Measurements from ENCODE around the gene LHX5.

Gene LHX5

DNA sequence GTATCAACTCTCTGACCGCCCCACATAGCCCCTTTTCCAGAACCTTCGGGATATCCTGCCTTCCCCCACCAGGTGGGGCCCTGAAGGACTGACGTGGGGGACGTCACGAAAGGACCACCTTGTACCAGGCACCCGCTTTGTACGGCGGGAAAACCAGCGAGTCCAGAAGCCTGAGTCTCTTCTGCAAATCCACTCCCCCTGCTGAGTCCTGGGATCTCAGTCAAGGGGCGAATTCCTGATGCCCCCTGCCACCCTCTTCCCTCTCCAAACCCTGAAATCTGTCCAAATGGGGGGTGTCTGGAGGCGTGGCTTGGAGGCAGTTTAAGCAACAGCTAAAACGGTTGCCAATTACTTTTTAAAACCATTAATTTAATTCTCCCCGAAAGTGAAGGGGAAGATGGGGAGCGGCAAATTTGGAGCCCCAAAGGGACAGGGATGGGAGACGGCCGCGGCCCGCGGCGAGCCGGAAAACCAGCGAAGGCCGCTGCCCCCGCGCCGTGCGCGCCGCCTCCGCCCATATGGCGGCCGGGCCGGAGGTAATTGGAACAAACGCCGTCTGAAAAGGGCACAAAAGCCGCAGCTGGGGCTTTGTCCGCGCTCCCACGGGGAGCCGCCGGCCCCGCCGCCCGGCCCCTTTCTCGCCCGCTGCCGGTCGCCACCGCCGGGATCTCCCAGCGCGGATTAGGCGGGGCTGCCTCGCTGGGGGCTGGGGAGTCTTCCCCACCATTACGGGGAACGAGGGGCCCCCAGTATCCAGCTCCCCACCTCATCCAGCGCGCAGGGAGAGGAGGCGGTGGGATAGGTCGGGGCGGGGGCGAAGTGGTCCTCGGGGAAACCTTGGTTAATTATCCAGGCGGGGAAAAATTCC lies 6.6 kb downstream of the LHX5 start:
- FAIRE-seq, result no peak

DNA sequence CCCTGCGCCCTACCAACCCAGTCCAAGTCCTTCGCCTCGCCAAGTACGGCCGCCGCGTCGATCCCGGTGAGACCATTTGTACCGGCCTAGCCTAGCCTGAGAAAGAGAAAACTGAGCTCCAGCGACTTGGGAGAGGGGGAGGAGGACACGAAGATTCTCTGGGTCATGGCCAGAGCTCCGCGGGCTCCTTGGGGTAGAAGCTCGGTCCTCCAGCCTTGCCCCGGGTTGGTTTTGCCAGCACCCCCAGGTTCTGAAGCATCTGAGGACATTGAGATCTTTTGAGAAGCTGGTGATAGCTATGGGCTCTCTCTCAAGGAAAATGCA lies 7.3 kb downstream of the LHX5 start:
- no peak for FAIRE-seq

- FAIRE-seq, result no peak
Observed at GRCh38 chr12:113463746-113464451, 7.8 kb downstream of the LHX5 start.

DNA sequence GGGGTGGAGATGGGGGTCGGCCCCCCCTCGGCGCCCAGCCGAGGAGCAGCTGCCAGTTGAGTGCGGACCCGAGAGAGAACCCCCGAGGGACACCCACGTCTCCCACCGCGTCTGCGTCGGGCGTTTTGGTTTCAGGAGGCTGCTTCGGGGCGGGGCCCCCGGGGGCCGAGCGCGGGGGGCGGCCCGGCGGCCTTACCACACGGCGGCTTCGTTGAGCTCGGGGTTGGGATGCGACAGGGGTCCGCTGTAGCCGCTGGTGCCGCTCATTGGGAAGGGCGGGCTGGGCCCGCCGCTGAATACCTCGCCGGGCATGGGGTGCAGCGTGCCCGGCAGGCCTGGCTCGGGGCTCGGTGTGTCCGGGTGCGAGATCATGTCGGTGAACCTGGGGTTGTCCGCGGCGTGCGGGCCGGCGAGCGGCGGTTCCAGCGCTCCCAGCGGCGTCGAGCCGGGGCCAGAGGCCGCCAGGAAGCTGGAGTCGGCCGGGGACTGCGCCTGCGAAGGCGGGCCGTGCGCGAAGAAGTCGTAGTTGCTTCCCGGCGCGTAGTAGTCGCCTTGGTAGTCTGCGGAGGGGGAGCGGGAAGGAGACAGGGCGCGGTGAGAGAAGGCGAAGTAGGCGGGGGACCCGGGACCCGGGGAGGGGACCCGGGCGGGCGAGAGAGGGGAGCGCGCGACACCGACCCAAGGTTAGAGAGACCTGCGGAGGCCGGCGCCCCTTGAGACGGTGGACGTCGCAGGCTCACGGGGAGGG lies 8.5 kb downstream of the LHX5 start:
- no peak for FAIRE-seq

DNA sequence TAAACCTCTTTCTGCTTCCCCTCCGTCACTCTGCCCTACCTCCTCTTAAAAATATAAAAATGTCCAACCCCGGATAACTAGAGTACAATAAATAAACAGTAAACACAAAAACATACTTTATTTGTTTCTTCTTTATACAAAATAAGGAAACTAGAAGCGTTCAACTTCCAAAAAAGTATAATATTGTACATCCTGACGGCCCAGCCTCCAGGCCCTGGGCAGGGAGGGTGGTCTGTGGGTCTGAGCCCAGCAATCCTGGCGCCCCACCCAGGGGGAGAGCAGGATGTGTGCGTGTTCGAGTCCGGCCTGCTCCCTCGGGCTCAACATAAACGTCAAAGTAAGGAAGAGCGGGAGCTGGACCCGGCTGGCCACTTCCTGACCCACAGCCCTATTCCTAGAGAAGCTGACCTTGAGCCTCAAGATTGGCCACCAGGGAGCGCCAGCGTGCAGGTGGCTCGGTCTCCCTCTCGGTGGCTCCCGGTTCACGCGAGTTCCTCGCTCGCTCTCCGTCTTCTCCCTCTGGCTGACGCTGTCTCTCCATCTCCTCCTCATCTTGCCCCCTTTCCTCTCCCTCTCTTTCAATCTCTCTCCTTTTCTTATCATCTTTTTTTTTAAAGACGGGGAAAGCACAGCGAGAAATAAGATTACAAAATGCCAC lies 9.4 kb downstream of the LHX5 start:
- no peak for FAIRE-seq

DNA sequence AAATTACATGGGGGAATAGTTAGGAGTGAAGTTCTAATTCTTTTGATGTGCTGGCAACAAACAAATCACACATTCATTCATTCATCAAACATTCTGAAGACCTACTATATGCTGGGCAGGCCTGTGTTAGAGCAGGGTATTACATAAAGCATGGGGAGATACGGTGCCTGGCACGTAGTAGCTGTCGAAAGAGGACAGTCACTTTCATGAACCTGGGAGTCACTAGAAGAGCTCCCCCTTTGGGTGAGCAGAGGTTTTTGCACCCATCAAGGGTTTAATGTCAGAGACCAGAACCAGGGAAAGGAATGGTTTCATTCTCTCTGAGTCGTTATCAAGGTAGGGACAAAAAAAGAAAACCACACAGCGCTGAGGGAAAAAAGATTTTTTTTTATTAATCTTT lies 10.0 kb downstream of the LHX5 start:
- FAIRE-seq, result no peak

DNA sequence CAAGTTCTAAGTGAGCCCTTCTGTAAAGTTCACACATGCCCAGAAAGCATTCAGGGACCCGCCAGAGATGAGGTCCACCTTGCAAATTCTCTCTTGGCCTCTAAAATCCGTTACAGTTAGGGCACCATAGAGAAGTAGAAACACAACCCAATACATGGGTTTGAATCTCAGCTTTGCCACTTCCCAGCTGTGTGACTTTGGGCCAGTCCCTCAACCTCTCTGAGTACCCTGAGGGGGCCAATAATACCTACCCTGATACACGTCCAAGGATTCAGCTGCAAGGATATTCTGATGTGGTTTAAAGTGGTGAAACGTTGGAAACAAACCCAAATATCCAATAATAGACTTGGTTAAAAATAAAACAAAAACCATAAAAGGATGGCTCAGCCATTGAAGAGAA lies 11.7 kb downstream of the LHX5 start:
- FAIRE-seq, result no peak

GRCh38 chr12:113457710-113458109 lies 14.0 kb downstream of the LHX5 start:
- no peak for FAIRE-seq

- FAIRE-seq, result no peak
Observed at GRCh38 chr12:113457185-113457584, 14.5 kb downstream of the LHX5 start.

DNA sequence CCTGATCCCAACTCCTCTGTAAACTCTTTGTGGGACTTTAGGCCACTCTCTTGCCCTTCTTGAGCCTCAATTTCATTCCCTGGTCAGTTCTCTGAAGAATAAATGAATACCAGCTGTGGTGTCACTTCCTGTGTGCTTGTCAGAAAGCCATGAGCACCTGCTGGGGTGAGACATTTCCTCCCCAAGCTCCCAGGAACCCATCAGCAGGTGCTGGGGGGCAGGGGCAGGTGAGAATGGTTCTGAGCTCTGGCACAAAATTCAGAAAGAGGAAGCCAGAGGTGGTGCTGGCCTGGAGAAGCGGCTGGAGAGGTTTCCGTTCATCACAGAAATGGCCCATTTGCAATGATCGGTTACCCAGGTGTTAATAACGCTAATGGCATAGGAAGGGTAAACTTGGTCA lies 14.9 kb downstream of the LHX5 start:
- FAIRE-seq, result no peak

DNA sequence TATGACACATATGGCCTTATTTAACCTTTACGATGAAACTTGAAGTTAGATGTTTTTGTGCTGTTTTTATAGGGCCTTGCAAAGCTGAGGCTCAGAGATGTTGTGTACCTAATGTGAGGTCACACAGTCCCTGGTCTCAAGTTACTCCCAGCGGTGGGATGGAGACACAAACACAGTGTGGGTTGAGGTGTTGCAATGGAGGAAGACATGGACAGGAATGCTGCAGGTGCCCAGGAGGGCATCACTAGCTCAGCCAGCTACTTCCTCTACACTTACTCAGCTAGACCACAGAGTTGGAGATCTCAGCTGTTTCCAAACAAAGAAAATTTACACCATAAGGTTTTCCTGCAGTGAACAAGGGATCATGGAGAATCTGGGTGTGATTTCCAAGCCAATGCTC lies 15.5 kb downstream of the LHX5 start:
- no peak for FAIRE-seq

DNA sequence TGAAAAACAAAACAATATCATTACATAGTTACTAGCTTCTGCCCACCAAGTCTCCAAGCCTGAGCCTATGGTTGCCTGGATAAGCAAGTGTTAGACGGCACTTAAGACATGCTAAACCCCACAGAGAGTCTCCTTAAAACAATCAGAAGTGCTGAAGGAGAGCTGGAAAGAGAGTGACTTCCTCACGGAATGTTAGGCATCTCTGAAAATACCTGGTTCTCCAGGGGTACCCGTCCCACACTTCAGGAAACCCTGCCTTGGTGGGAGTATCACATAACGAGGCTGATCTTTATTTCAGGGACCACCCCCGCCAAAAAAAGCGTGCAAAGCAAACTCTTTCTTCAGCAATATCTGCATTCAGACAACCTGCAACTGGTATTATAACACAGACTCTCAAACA lies 18.3 kb downstream of the LHX5 start:
- FAIRE-seq, result no peak

DNA sequence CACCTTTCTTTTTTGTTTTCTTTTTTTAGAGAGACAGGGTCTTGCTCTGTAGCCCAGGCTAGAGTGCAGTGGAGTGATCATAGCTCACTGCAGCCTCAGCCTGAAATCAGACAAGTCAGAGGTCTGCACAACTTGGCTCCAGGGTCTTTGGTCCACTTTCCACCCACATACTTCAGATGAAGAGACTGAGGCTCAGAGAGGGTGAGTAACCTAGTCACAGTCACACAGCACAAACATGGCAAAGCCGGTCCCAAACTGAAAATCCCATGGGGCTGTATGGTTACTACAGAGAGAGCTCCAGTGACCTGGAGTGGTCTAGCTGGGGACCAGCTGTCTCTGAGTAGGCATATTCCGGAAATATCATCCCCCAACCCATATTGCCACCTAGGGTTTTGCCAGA lies 19.2 kb downstream of the LHX5 start:
- no peak for FAIRE-seq

DNA sequence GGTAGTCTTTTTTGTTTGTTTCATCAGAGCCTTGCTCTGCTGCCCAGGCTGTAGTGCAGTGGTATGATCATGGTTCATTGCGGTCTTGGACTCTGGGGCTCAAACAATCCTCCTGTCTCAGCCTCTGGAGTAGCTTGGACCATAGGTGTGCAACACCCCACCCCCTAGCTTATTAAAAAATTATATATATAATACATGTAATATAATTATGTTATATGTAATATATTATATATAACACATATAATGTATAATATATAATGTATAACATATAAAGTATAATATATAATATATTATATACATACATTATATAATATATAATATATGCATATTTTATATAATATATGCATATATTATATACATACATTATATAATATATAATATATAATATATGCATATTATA lies 21.8 kb downstream of the LHX5 start:
- peak; percentile 99 for FAIRE-seq

- no peak for FAIRE-seq
Observed at GRCh38 chr12:113449299-113449698, 22.4 kb downstream of the LHX5 start.

DNA sequence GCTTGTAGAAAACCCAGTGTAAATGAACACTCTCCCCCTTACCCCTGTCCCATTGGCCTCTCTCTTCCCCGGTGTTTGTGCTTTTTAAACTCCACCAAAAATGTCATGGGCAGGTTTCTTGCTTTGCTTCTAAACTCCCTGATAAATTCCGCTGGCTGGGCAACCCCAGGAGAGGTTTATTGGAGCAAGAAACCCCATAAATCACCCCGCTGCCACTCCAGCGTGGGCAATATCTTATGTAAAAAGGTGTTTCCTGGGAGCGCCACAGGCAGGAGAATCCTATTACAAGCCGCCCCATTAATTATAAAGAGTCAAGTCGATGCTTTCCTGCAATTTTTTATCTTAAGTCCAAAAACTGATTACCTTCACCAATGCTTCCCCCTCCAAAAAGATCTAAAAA lies 22.8 kb downstream of the LHX5 start:
- FAIRE-seq, result no peak

DNA sequence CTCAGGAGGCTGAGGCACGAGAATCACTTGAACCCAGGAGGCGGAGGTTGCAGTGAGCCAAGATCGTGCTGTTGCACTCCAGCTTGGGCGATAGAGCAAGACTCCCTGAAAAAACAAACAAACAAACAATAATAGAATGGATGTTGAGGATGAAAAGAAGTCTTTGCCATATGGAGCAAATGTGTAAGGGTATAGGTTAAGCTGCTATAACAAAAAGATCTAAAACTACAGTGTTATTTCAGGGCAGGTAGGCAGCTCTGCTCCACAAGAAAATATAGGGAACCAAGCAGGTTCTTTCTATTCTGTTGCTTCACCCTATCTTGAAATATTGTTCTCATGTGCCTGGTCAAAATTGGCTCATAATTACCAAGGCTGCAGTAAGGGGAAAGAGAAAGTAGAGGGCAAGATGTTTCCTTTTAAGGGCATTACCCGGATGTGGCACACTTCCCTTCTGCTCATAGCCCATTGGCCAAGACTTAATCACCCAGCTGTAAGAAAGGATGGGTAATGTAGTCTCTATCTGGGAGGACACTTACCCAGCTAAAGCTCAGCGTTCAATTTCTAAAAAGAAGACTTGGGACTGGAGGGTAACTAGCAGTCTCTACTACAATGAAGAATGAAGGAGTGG lies 26.0 kb downstream of the LHX5 start:
- FAIRE-seq, result no peak

- FAIRE-seq, result no peak
Observed at GRCh38 chr12:113443030-113443539, 28.6 kb downstream of the LHX5 start.

DNA sequence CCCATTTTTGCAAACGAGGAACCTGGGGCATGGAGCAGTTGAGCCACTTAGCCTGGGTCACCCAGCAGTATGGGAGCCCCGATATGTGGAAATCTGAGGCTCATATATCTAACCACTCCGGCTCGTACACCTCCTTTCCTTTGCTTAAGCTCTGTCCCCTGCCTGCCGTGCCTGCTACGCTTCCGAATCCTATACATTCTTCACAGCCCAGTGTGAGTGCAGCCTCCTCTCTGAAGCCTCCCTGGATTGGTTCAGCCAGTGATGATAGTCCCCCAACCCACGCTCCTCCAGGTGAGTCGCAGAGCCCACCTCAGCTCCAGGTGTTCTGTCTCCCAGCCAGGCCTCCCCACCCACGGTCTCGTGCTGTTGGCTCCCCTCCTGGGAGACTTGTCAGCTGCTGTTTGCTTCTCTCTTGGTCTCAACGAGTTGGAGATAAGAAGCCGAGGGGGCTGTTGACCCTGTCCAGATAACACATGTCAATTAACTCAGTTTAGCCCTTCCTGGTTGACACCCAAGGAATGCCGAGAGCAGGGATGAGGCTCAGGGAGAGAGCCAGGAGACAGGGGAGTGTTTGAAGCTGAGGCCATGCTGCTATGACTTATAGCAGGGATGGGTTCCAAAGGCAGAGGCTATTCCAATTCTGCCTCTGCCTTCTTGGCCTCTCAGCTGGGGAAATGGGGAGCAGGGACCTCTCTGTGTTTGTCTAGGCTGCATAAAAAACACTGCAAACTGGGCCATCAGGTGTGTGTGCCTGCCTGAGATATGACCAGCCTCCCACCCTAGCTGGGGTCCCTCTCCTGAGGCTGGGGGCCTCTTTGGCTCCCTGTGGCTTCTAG lies 30.5 kb downstream of the LHX5 start:
- no peak for FAIRE-seq

GRCh38 chr12:113440336-113440735 lies 31.3 kb downstream of the LHX5 start:
- FAIRE-seq, result no peak

DNA sequence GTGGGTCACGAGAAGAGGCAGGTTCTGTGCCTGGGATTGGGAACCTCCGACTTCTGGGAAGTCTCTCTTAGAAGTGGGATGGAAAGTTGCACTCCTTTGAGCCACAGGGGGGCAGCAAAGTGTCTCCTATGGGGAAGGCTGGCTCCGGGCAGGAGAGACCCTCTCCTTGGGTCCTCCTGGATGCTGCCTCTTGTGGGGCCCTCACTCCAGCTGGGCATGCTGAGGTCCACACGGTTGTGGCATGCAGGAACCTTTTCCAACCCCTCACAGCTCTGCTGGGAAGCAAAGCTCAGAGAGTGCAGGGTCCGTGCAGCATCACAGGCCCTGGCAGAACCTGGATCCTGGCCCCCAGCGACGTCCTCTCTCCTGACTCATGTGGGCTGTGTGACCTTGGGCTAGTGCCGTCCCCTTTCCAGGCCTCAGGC lies 32.1 kb downstream of the LHX5 start:
- no peak for FAIRE-seq

DNA sequence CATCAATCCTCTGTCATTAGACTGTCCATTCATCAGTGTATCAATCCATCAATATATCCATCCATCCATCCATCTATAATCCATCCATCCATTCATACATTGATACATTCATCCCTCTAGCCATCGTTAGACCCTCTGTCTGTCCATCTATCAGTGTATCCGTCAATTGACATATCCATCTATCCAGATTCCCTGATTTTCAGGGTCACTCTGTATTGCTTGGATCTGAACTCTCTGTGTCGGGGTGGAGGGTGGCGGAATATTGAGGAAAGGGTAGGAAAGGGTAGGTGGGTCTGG lies 32.4 kb downstream of the LHX5 start:
- no peak for FAIRE-seq

Data from A204.1 (cell line).